Heart right ventricle (tissue), 16 donors: ENCODE data around the gene SNRNP25. TPM values are rescaled to one million over a fixed set of nuclear protein-coding genes. Genes with fewer than 3 reads are reported as not detected.
"Not testable (repeated sequence)": the region's sequence is repeated elsewhere in the genome, so short reads cannot be mapped to it uniquely, and the experiment has no call there.

ENCODE experiments used
- ATAC-seq, 8 donors: fragments of 200-7000 bp; cut with Tn5 transposase; one replicate each; pipeline ENCODE4 v1.9.1; 2020; ENCODE audit warnings: mild to moderate bottlenecking in 8 of 8, moderate library complexity in 8 of 8, moderate number of reproducible peaks in 1 of 8
- DNase-seq, 2 donors: peaks; one replicate each; pipeline ENCODE4 v3.0.0-alpha.2; 2020
- H3K27ac ChIP-seq, 10 donors: fragments of 200-600 bp; sonication (generic) in 2 of 10; one replicate each; pipeline versions ENCODE4 v1.5.0 to v1.8.0; 2020 to 2022; ENCODE audit warnings: mild to moderate bottlenecking in 3 of 10
- H3K27me3 ChIP-seq, 7 donors: fragments of 200-600 bp; one replicate each; pipeline ENCODE4 v1.8.0; 2021 to 2022; ENCODE audit warnings: mild to moderate bottlenecking in 2 of 7
- H3K36me3 ChIP-seq, 9 donors: fragments of 200-600 bp; sonication (generic) in 1 of 9; one replicate each; pipeline versions ENCODE4 v1.5.0 to v1.8.0; 2020 to 2022; ENCODE audit warnings: mild to moderate bottlenecking in 2 of 9
- H3K4me1 ChIP-seq, 9 donors: fragments of 200-600 bp; sonication (generic) in 1 of 9; one replicate each; pipeline versions ENCODE4 v1.5.0 to v1.8.0; 2020 to 2022; ENCODE audit warnings: mild to moderate bottlenecking in 4 of 9
- H3K4me3 ChIP-seq, 10 donors: fragments of 200-600 bp; sonication (generic) in 2 of 10; one replicate each; pipeline versions ENCODE4 v1.5.0 to v1.8.0; 2020 to 2022; ENCODE audit warnings: mild to moderate bottlenecking in 7 of 10, moderate library complexity in 2 of 10
- H3K9me3 ChIP-seq, 11 donors: fragments of 200-600 bp in 10 of 11; sonication (generic) in 2 of 11; one replicate each; pipeline versions ENCODE4 v1.5.0 to v1.8.0; 2013 to 2022; ENCODE audit warnings: mild to moderate bottlenecking in 2 of 11, control low read depth in 1 of 11, moderate library complexity in 1 of 11
- CTCF ChIP-seq, 9 donors: fragments of 200-600 bp; sonication (generic) in 2 of 9; IDR thresholded peaks; one replicate each; pipeline versions ENCODE4 v1.5.0 to v1.8.0; 2021 to 2022; ENCODE audit warnings: antibody characterized with exemption in 9 of 9, mild to moderate bottlenecking in 5 of 9, moderate library complexity in 1 of 9
- WGBS, 2 donors: extraction: QIAGEN DNeasy Blood & Tissue Kit; methylation state at CpG; one replicate each; pipeline ENCODE4 v1.1.7; 2013; ENCODE audit warnings: inconsistent platforms in 1 of 2; 5-methylcytosine and 5-hydroxymethylcytosine counted together
- intact Hi-C, 10 donors: fragments of 100-400 bp; cut with DNase I; formaldehyde crosslinking; loops; one replicate each; pipeline versions ENCODE4 v1.11.1 to v1.14.2; 2022
- polyA plus RNA-seq, 2 donors: library from polyadenylated mRNA; stranded (reverse); fragments of 200-250 nt; gene quantifications; one replicate each; pipeline ENCODE4 v1.2.3, GENCODE V29; 2013
- total RNA-seq, 10 donors: library from RNA; stranded (reverse); fragmentation: NEBNext Ultra II Directional in 3 of 10; extraction: Animal tissue kit (Norgen Biotek cat#: 25700) in 3 of 10; gene quantifications; one replicate each; pipeline versions ENCODE4 v1.2.1 to v1.2.4, GENCODE V29; 2021 to 2023
- donor health status: Arrhythmogenic right ventricular cardiomyopathy.
- donor health status: ischemic (EF 13 %, LVEDD 7.1; RV severe dilation, severe dysfunction).
- donor health status: healthy with polysubstance abuse.
- donor health status: DM: no; HTN: yes; CAD: no.
- donor health status: DM: no; HTN: no; CAD: no.
- donor health status: ischemic (EF 25% LVEDD 6.9; RV normal size, moderate dysfunction).
- donor health status: ischemic (EF 25% LVEDD 5.7; RV mildly dilated, moderate dysfunction).
- donor health status: healthy.
- donor health status: DM: yes; HTN: yes; CAD: no.
- donor health status: Ischemic cardiomyopathy.
- donor health status: ischemic (EF 35%, LVEDD 5.7; RV mildly dilated, moderate dysfunction).
- donor health status: nonischemic (EF 11% LVEDD 7.7; RV severe dilation, severe dysfunction).
- donor health status: DM: yes; HTN: yes; CAD: no.
- donor health status: PGD.
- donor health status: ischemic (EF 29% LVEDD 5.4; RV normal size, mild dysfunction).
- donor health status: nonischemic (EF 23%, LVEDD 6.1; RV moderate dilation, normal function).

SNRNP25 gene
- total and polyA plus RNA-seq, 12 donors, result 45.6 to 109 (median 64.5) TPM

DNA sequence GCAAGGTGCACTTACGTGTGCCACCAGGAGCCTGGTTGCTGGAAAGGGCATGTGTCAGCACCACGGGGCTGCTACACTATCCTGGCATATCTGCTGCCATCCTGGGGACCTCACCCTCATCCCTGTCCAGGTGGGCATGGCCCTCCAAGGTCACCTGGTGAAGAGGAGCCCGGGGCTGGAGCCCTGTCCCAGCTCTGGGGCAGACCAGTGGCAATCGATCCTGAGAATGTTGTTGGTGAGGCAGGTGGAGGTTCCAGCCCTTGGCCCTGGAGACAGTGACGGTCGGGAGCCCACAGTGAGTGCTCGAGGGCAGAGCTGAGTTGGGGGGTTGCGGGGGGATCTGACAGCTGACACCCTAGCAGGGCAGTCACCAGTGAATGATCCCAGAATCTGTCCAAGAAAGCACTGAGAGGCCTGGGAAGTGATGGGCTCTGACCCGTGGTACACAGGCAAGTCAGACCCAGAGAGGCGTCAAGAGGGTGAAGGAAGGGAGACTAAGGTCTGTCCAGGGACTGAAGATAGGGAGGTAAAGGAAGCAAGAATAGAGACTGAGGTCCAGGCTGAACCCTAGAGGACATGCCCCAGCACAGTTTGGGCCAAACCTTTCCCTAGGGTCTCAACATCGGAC, 17.8 kb upstream of the SNRNP25 start:
- 86 to 93% methylated on average over 11 of the region's 11 CpGs for WGBS, 2 donors
- TF ChIP-seq CTCF (IDR thresholded peaks at IDR 0.05), result no peak
- DNase-seq (no peak), ATAC-seq (peak in 1 of 8 donors; percentile 13)
- H3K4me1 ChIP-seq, result peaks cover 0 to 20% (median 0%) of the 10 kb centered on the region in 9 donors
- peak overlapping the region in 1 of 10 donors; percentile 56 for H3K27ac ChIP-seq
- no peaks in the 10 kb centered on the region for H3K9me3 ChIP-seq
- no peak overlapping the region for H3K4me3 ChIP-seq
- no peaks in the 10 kb centered on the region for H3K36me3 ChIP-seq
- no peaks in the 10 kb centered on the region for H3K27me3 ChIP-seq
- intact Hi-C loops, result no loop called here

- no peaks in the 10 kb centered on the region for H3K36me3 ChIP-seq
- no peaks in the 10 kb centered on the region for H3K27me3 ChIP-seq
- no peak overlapping the region for H3K27ac ChIP-seq
- TF ChIP-seq CTCF (IDR thresholded peaks at IDR 0.05), result no peak
- no peak overlapping the region for H3K4me3 ChIP-seq
- H3K4me1 ChIP-seq, result peaks cover 0 to 20% (median 0%) of the 10 kb centered on the region in 9 donors
- intact Hi-C loops, result no loop called here
- WGBS, 2 donors, result 93% methylated on average over 15 of the region's 15 CpGs
- ATAC-seq (no peak), DNase-seq (no peak)
- no peaks in the 10 kb centered on the region for H3K9me3 ChIP-seq
Measured at GRCh38 chr16:36336-36984, 17.2 kb upstream of the SNRNP25 start.

DNA sequence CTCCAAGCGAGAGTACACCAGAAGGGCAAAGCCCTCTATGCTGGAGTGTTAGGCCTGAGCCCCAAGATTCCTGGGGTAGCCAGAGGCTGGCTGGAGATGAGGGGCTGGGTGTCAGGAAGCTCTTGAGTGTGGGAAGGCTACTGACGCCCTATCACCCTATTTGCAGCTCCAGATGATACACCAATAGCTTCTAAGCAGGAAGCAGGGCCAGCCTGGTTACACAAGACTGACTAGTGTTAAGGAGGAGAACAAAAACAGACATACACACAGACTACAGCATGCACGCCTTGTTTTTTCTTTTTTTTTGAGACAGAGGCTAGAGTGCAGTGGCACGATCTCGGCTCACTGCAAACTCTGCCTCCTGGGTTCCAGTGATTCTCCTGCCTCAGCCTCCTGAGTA, 16.1 kb upstream of the SNRNP25 start:
- Histone ChIP-seq H3K4me3 (no peak overlapping the region), H3K27ac (no peak overlapping the region), H3K27me3 (no peaks in the 10 kb centered on the region), H3K9me3 (no peaks in the 10 kb centered on the region), H3K4me1 (peaks cover 0 to 20% (median 0%) of the 10 kb centered on the region in 9 donors), H3K36me3 (peaks cover 0 to 4% (median 0%) of the 10 kb centered on the region in 9 donors)
- DNase-seq (no peak), ATAC-seq (no peak)
- WGBS, 2 donors, result 92% methylated on average over 5 of the region's 5 CpGs
- intact Hi-C loops, result no loop called here
- no peak for TF ChIP-seq CTCF (IDR thresholded peaks at IDR 0.05)

DNA sequence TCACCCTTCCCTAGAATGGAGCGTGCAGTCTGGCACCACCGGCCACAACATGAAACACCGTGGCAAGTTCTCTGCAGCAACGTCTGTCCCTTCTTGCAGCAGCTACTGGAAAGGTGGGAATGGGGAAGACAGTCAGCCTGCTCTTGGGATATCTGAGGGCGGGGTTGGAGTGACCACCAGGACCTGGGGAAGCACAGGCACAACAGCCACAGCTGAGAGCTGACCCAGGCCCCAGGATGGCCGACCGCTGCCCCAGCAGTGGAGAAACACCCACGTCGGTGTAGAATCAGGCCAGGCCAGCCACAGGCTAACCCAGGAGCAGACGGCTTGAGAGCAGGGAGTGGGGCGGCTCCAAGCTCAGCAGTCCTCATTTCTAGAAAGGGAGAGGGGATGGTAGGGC, 15.4 kb upstream of the SNRNP25 start:
- ATAC-seq, DNase-seq, H3K36me3 ChIP-seq, intact Hi-C loops, H3K9me3 ChIP-seq, H3K4me3 ChIP-seq, H3K27me3 ChIP-seq, H3K27ac ChIP-seq: not testable (repeated sequence)
- 81 to 94% methylated on average over 11 of the region's 11 CpGs for WGBS, 2 donors
- peaks cover 0 to 20% (median 0%) of the 10 kb centered on the region in 9 donors for H3K4me1 ChIP-seq
